ENCODE results near the gene PDHX.

The PDHX gene

DNA sequence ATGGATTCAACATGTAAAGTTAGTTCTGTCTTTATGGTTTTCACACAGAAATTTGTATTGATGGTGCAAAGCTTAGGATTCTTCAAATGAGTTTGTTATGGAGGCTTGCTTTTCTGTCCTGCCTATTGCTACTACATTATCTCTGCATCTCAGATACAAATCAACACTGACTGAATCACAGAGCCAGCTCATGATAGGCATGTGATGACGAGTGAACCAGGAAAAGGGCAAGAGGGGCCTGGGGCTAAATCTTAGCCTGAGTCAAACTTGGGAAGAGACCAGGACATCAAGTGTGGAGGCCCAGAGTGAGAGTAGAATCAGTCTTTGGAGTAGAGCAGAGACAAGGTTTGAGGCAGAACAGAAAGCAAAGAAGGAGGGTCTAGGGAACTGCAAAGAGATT, 115.4 kb downstream of the PDHX start:
- DNase-seq (ENCODE audit: low spot score in 2 of 2) (no peak), ATAC-seq (no peak)
- Mint-ChIP-seq H3K9me3 (no peaks in the 10 kb centered on the region), H3K36me3 (no peaks in the 10 kb centered on the region), H3K27ac (no peak overlapping the region), H3K4me3 (no peak overlapping the region), H3K4me1 (peaks cover 62% of the 10 kb centered on the region)

DNA sequence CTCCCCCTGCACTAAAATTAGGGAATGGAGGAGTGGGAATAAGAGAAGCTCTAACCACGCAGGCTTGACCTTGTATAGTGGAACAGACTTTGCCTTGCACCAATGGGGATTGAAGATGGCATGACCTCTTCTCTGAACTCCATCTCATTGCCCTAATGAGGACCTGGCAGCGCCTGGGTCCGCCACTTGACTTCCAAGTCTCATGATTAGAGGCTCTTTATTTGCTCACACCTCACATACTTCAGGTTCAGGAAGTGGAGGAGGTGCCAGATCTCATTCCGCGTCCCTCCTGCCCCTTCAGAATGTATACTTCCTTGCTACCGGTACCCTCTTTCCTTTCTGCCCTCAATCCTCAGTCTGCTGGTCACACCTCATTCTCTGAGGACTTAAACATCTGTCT, 116.6 kb downstream of the PDHX start:
- Mint-ChIP-seq H3K4me1 (peaks cover 71% of the 10 kb centered on the region), H3K9me3 (no peaks in the 10 kb centered on the region), H3K27ac (no peak overlapping the region), H3K36me3 (no peaks in the 10 kb centered on the region), H3K4me3 (peak overlapping the region; percentile 12)
- DNase-seq (ENCODE audit: low spot score in 2 of 2) (no peak), ATAC-seq (no peak)

DNA sequence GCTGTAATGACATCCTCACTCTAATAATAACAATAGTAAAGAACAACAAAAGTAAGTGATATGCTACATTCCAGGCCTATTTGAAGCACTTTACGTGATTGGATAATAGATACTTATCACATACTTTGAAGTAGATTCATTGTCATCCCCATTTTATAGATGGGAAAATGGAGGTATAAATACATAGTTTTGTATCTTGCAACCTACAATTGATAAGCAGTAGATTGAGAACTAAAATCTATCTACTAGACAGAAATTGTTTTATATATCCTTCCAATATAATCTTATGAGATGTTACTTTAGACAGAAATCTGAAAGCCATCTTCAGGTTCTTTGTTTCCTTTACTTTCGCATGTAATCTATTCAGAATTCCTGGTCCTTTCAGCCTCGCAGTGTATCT, 118.0 kb downstream of the PDHX start:
- DNase-seq (ENCODE audit: low spot score in 2 of 2) (no peak), ATAC-seq (no peak)
- Mint-ChIP-seq H3K9me3 (no peaks in the 10 kb centered on the region), H3K36me3 (no peaks in the 10 kb centered on the region), H3K4me1 (peaks cover 80% of the 10 kb centered on the region), H3K27ac (no peak overlapping the region), H3K4me3 (no peak overlapping the region)

DNA sequence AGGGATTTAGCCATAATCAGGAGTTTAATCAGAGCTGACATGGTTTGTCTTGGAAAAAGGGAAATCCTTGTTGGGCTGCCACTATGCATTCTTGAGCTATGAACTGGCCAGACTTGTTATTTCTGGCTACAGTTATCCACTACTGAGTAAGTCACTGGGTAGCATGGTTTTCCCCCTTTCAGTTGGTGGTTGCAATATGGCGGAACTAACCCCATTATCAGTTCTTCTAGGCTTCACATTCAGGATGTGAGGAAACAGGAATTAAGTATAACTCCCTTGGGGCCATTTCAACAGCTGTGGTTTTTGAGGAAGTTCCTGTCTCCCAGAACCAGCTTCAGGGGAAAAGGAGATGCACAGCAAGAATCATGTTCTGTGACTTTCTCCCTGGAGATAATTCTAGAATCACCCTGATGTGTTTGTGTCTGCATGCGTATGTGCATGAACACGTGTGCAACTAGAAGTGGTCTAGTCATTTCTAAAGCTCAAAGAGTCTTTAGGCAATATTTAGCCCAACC, 119.5 kb downstream of the PDHX start:
- Mint-ChIP-seq H3K9me3 (no peaks in the 10 kb centered on the region), H3K27ac (peak overlapping the region; percentile 64), H3K36me3 (peaks cover 7% of the 10 kb centered on the region), H3K4me3 (no peak overlapping the region), H3K4me1 (peaks cover 78% of the 10 kb centered on the region)
- ATAC-seq = no peak
- no peak for DNase-seq (ENCODE audit: low spot score in 2 of 2)

DNA sequence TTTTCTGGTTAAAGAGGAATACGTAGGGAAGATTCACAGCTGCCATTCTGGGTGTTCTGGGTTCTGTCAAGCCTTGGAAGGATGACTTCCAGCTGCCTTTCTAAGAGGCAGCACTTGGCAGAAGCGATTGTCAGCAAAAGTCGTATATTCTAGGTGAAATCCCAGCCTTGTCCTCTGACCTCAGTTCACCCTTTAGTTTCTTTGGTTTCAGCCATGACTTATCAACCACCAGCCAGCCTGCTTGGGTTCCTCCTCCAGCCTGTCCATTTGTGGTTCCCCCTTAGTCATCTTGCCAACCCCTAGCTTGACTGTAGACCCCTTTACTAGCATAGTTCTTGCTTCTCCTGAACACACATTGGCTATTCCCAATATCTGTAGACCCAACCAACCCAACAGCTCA, 120.2 kb downstream of the PDHX start:
- ATAC-seq (peak; percentile 70), DNase-seq (ENCODE audit: low spot score in 2 of 2) (no peak)
- H3K27ac Mint-ChIP-seq = peak overlapping the region; percentile 64
- H3K36me3 Mint-ChIP-seq = peaks cover 7% of the 10 kb centered on the region
- H3K4me3 Mint-ChIP-seq = no peak overlapping the region
- H3K4me1 Mint-ChIP-seq = peaks cover 80% of the 10 kb centered on the region
- H3K9me3 Mint-ChIP-seq = no peaks in the 10 kb centered on the region

DNA sequence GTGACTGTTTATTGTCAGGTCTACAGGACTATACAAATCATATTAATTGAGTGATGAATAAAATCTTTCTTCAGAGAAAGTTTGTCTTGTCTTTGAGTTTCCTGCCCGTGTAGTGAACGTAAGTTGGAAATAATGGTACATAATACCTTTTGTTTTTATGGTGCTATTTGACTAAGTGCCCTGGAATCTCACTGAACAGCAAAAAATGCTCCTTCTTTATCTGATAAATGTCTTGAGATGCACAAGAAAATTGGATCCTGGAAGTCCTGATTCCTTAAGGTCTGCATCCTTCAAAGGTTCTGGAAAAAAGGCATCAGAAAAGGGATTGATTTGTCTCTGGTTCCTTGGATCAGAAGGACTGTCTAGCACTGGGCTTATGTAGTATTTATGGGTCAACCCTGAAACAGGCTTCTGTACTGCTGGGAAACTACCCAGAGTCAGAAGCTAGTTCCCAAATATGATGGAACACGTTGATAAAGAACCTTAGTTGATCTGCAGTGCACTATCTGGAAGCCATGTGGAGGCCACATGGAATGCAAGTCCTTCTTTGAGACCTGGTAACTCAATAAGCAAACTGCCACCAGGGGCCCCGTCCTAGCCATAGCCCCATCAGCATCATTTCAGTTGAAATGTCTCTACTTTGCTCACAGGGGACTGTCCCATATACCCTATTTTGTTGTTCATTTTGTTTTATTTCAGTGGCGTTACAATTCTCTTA, 122.0 kb downstream of the PDHX start:
- Mint-ChIP-seq H3K9me3 (no peaks in the 10 kb centered on the region), H3K4me1 (peaks cover 79% of the 10 kb centered on the region), H3K36me3 (peaks cover 7% of the 10 kb centered on the region), H3K27ac (peak overlapping the region; percentile 96), H3K4me3 (no peak overlapping the region)
- DNase-seq (ENCODE audit: low spot score in 2 of 2) (no peak), ATAC-seq (no peak)

DNA sequence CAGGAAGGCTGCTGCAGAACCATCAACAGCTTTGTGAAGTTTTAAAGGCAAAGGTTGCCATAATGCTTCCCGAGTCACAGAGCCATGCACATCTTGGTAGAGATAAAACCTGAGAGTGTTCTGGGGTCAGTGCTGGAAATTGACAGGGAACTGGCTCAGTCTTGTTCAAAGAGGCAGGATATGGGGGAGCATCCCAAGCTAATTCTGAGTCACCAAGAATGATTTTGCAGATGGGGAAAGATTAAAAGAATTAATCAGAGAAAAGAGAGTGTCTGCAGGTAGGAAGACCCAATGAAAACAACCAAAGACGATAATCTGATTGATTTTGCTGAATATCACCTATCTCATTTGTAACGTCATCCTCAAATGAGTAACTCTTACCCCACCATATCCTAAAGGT, 122.7 kb downstream of the PDHX start:
- Mint-ChIP-seq H3K36me3 (peaks cover 7% of the 10 kb centered on the region), H3K9me3 (no peaks in the 10 kb centered on the region), H3K4me3 (no peak overlapping the region), H3K4me1 (peaks cover 72% of the 10 kb centered on the region), H3K27ac (peak overlapping the region; percentile 96)
- ATAC-seq = no peak
- no peak for DNase-seq (ENCODE audit: low spot score in 2 of 2)

DNA sequence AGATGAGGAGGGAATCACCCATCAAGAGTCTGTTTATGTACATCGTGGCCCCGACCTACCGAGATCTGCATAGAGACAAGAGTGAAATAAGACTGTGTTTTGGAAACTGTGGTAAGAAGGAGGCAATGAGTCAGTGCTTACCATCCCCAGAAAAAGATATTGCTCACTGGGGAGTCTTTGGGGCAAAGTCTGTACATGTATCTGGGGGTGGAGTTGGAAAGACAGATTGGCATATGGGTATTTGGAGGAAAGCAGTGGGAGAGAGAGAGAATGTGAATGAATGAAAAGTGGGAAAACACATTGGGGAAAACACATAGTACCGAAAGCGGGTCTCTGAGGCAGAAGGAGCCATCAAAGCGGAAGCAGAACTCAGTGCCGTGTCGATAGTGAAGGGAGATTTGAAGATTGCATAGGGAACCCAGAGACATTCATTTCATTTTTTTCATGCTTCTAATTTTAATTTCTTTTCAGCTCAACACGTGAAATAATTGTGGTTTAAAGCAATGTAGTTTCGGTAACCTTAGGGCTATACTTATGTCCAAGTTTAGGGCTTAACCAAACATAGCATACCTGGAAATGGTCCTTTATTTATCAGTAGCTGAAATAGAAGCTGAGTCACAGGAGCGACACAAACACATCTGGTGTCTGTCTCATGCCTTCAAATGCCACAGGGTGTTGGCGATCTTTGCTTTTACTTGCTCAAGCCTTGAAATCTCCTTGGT, 124.0 kb downstream of the PDHX start:
- Mint-ChIP-seq H3K4me3 (peak overlapping the region; percentile 66), H3K36me3 (peaks cover 7% of the 10 kb centered on the region), H3K4me1 (peaks cover 73% of the 10 kb centered on the region), H3K9me3 (no peaks in the 10 kb centered on the region), H3K27ac (peak overlapping the region; percentile 96)
- peak; percentile 39 to 81 for DNase-seq (ENCODE audit: low spot score in 2 of 2)
- peak; percentile 93 for ATAC-seq

DNA sequence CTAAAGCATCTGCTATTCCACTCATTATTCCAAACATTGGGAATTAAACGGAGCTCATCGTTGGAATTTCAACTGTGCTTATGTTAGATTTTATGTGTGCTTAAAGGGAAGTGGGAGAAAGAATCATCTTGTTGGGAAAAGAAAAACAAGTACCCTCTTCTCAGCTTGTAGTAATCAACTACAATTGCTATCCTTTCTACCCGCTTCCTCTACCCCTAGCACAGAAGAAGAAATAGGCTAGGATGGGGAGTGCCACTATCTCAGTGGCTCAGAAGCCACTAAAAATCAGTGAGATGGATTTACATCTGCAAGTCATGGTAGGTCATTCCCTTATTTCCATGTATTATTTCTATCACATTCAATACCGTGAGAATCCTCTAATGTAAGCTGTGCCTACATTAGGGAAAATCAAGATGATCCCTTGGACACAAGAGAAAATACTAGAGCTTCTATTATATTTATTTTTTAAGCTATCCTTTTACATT, 124.7 kb downstream of the PDHX start:
- H3K4me1 Mint-ChIP-seq = peaks cover 75% of the 10 kb centered on the region
- H3K9me3 Mint-ChIP-seq = no peaks in the 10 kb centered on the region
- no peak for ATAC-seq
- H3K27ac Mint-ChIP-seq = peak overlapping the region; percentile 96
- H3K4me3 Mint-ChIP-seq = peak overlapping the region; percentile 66
- peaks cover 7% of the 10 kb centered on the region for H3K36me3 Mint-ChIP-seq
- no peak for DNase-seq (ENCODE audit: low spot score in 2 of 2)

DNA sequence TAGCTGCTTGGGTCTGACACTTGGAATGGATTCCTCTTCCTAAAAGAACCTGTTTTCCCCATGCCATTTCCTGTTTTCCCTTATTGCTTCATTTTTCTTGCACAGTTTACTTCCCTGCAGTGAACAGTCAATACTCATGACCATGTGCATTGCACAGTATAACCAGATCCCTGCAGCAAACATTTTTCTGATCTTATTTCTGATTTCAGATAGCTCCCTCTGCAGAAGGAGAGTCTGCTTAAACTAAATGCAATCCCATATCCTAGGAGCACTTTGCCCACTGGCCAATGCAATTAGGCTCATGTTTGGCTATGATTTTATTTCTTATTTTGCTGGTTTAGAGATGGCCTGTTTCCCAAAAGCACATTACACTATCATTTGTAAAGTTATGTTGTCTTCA, 125.8 kb downstream of the PDHX start:
- no peaks in the 10 kb centered on the region for H3K9me3 Mint-ChIP-seq
- no peak for ATAC-seq
- H3K4me3 Mint-ChIP-seq = no peak overlapping the region
- peaks cover 7% of the 10 kb centered on the region for H3K36me3 Mint-ChIP-seq
- no peak for DNase-seq (ENCODE audit: low spot score in 2 of 2)
- peak overlapping the region; percentile 30 for H3K27ac Mint-ChIP-seq
- peaks cover 72% of the 10 kb centered on the region for H3K4me1 Mint-ChIP-seq

DNA sequence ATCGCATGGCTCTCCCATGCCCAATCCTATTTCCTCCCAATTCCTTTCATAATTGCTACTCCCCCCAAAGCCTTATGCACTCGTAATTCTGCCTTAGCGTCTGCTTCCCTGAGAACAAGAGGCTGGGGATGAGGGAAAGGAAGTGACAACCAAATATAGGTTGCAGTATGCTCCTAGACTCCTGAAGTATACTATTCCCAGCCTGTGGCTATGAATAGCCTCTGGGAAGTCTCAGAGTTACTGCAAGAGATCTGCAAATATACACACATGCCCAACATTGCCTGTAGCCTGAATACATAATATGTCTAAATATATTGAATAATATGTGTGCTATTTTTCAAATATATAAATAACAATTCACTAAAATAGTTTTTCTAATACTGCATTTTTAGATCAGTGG, 126.5 kb downstream of the PDHX start:
- Mint-ChIP-seq H3K9me3 (no peaks in the 10 kb centered on the region), H3K4me3 (no peak overlapping the region), H3K27ac (no peak overlapping the region), H3K4me1 (peaks cover 74% of the 10 kb centered on the region), H3K36me3 (peaks cover 7% of the 10 kb centered on the region)
- DNase-seq (ENCODE audit: low spot score in 2 of 2) (no peak), ATAC-seq (no peak)

DNA sequence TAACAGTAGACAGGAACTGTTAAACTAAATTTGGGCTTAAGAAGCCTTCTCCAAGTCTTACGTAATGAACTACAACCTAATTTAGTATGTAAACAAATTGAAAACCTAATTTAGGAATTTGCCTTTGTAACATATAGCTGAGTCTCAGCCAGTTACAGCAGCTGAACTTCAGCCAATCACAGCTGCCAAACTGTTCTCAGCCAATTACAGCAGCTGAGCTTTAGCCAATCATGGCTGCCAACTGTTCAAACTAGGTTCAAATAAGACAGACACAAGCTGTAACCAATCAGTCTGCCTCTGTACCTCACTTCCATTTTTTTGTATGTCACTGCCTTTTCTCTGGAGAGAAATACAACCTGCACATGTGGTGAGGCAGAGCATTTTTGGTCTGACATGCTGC, 127.5 kb downstream of the PDHX start:
- Mint-ChIP-seq H3K27ac (no peak overlapping the region), H3K36me3 (peaks cover 7% of the 10 kb centered on the region), H3K9me3 (no peaks in the 10 kb centered on the region), H3K4me1 (peaks cover 80% of the 10 kb centered on the region), H3K4me3 (no peak overlapping the region)
- DNase-seq (ENCODE audit: low spot score in 2 of 2) = no peak
- ATAC-seq = no peak

DNA sequence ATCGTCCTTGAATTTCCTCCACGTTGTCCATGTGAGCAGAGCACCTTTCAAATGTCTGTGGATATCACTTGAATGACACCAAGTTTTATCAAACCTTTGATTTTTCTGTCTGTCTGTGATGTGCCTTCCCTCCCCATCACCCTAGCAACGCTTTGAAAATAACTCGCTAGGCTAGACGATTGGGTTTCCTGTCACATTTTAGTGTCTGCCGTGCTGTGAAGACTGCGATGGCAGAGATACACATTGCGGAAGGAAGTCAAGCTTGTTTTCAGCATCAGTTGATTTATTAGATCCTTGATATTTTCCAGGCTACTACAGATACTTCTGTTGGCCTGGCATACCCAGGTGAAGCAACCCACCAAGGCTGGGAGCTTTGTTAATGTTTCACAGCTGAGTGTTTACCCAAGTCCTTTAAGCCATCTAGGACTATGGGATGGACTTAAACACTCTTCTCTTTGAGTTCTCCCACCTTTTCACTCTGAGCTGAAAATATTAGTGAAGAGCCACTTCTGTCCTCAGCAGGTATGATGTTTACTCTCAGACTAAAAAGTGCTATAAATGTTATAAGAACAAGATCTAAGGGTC, 128.9 kb downstream of the PDHX start:
- Mint-ChIP-seq H3K4me1 (peaks cover 82% of the 10 kb centered on the region), H3K9me3 (no peaks in the 10 kb centered on the region), H3K27ac (peak overlapping the region; percentile 90), H3K4me3 (peak overlapping the region; percentile 43), H3K36me3 (peaks cover 2% of the 10 kb centered on the region)
- DNase-seq (ENCODE audit: low spot score in 2 of 2) = peak; percentile 34 to 74
- ATAC-seq = peak; percentile 78

Measured in stimulated activated effector memory CD8-positive, alpha-beta T cell treated with anti-CD3 and anti-CD28 coated beads, Interleukin-12 subunit alpha, Interleukin-12 subunit beta, amount 100 ng/mL, for 72 hours (primary cell).